HG03378 (cell line): ENCODE measurements around the gene FOXL1.

Source experiments
- ATAC-seq: cut with Tn5 transposase; IDR thresholded peaks from one replicate; pipeline ENCODE4 v1.9.1; 2021; ENCODE audit warnings: mild to moderate bottlenecking, moderate library complexity; ENCODE audit not compliant: unreplicated experiment

The FOXL1 gene

DNA sequence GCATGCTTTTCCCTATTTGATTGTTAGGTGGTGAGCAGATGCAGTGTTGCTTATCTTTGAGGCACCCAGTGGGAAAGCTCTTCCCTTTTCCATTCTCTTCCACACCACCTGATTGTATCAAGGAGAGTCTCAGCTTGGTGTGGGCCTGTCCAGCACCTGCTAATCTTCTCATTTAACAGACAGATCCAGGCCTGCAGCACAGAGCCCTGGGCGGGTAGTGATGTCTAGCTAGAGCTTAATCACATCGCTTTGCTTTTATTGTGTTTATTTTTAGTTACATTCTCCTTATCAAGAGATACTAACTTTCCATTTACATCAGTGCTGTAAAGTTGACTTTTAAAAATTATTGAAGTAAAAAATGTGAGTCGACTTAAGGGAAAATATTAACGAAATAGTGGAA lies 24.2 kb downstream of the FOXL1 start:
- no peak for ATAC-seq

DNA sequence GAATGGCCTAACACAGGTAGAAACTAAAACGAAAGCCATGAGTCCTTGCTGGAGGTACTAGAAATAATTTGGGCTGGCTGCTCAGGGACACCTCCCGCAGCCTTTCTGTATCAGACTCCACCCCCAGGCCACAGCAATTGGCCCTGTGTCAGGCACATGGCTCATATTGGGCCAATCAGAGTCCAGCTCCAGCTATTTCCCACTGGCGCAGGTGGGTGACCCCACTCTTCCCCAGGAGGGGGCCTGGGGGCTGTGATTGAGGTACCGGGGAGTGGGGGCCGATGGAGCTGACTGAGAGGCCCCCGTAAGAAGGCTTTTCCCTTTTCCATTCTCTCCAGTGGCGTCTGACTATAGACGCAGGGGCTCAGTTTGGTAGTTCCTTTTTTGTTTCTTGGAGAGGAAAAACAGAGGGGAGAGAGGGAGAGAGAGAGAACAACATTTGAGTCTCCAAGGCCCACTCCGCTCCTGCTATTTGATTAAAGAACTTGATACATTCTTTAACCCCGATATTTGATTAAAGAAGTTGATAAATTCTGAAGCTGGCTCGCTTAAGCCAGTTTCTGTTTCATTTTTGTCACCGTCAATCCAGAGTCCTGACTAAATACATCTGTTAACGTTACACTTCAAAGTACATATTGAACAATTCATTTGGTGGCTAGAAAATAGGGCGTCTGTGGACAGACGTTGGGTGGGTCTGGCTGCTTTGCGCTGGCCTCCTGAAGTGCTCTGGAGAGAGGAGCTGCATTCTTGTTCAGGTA lies 26.3 kb downstream of the FOXL1 start:
- ATAC-seq = no peak

DNA sequence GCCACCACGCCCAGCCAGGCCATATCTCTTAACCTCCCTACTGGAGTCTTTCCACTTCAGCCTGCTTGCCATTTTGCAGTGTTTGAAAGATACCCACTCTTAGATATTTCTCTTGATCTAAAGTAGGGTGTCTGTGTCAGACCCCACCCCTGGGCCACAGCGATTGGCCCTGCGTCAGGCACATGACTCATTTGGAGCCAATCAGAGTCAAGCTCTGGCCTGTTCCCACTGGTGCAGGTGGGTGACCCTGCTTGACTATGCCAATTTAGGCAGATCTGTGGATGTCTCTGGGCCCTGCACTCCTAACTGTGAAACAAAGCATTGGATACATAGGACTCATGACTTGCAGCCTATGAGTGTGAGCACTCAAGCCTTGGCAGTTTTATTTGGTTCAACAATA lies 27.6 kb downstream of the FOXL1 start:
- no peak for ATAC-seq

DNA sequence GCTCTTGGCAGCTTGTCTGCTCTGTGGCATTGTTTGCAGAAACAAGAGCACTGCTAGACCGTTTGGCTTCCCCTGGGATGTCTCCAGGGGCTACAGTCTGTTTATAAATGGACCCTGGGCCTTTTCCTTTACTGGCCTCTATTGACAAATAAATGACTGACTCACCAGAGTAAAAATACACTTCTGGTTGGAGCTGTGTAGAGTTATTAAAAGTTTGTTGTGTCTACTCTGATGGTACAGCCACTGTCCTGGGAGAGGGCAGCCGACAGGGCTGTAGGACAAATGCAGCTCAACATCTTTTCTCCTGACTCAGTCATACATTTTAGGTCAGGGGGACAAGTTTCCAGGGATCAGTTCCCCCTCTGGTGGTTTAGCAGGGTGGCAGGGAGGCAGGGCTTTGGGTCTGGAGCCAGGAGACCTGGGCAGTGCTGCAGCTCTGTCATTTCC lies 30.0 kb downstream of the FOXL1 start:
- no peak for ATAC-seq

DNA sequence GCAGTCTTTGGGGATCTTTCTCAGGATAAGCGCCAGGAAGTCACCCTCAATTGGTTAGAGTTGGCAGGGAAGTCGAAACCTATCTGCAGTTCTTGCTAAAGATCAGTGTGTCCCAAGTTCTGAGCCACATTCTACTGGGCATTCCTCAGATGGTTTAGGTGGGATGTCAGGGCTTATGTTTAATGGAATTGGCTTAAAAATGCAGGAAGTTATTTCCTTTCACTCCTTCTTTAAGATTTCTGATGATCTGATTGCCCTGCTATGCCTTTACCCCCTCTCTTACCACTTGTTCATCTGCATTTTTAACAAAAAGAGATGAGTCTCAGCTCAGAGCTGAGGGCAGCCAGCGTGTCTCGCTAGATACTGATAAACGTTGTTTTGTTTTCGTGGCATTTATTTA lies 30.8 kb downstream of the FOXL1 start:
- no peak for ATAC-seq

DNA sequence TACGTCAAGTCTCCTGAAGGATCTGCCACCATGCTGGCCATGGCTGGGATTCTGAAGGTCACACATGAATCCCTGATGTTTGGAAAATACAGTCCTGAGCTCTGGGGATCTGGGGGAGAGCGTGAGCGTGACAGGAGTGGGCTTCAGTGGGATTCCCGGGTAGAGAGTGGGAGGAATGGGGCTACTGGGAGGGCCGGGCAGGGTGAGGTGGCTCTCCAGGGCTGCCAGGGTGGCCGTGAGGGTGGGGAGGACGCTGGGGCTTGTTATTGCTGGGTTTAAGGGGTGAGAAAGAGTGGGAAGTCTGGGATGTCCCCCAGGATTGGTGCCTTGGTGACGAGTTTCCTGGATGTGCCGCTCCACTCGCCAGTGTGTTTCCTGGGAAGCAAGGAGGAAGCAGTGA lies 31.3 kb downstream of the FOXL1 start:
- no peak for ATAC-seq

DNA sequence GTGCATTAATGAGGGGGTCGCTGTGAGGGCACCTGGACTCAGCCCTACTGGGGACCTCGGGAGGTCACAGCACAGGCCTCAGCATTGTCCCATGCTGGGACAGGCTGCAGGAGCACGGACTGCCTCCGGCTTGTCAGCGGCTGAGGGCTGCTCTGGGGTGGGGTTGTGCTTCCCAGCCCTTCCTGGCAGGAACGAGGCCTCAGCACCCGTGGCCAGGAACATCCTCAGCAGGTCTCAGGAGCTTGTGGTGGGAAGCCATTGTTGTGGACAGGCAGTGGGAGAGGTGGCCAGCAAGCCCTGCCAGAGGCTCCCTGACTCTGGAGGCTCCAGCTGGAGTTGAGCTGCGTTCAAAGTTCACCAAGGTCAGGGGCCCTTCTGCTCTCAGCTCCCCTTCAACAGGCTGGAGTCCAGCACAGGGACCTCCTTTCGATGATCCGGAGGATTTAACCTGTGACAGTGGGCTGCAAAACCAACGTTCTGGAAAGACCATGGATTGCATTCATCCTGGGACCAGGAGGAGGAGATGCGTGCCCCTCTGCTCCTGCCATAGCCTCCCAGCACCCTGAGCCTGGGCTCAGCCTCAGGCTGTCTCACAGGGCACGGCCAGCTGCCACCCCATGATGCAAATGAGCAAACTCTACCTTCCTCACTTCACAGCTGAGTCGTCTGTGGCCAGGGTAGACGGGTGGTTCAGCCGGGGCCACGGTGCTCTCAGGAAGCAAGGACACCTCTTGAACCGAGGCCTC lies 32.6 kb downstream of the FOXL1 start:
- no peak for ATAC-seq

DNA sequence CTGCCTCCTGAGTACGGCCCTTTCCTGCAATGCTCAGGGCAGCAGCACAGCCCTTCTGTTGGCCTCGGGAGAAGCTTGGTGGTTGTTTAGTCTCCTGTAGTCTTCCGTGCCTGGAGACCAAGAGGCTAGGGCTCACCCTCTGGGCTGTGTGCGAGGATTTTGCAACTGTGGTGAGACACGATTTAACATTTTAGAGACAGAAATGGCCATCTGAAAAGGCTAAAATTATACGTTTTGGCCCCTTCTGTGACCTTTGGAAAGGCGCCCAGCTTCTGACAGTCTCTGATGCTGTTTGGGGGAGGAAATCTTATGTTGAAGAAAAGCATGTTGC lies 33.1 kb downstream of the FOXL1 start:
- no peak for ATAC-seq

DNA sequence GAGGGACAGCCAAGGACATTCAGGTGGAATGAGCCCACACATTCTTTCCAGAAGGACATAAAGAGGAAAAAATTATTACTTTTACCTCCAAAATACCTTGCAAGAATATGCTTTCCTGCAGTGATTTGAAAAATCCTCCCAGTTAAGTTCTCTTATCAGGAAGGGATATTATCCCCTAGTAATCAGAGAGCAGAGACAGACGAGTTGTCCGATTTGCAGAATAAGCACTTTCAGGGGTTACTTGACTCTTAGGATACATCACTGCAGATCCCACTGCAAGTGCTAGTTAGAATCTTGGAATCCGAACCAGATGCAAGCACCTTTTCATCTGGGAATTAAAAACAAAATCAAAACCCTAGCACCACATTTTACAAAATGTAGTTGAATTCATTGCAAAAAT lies 33.6 kb downstream of the FOXL1 start:
- no peak for ATAC-seq

DNA sequence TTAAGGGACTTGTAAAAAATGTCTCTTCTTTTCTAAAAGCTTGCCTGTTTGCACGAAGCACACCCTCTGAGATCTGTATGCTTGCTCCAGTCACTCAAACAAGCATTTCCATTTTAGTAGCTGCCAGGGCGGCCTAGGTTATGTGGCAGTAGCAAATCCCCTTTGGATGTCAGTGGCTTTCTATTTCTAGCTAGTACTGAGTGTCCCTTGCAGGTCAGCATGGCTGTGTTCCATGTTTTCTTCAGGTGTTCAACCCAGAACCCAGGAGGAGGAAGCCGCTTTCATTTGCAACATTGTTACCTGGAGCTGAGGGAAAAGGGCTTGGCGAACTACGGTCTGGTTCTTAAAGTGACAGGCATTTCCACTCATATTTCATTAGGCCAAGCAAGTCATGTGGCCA lies 36.4 kb downstream of the FOXL1 start:
- no peak for ATAC-seq

DNA sequence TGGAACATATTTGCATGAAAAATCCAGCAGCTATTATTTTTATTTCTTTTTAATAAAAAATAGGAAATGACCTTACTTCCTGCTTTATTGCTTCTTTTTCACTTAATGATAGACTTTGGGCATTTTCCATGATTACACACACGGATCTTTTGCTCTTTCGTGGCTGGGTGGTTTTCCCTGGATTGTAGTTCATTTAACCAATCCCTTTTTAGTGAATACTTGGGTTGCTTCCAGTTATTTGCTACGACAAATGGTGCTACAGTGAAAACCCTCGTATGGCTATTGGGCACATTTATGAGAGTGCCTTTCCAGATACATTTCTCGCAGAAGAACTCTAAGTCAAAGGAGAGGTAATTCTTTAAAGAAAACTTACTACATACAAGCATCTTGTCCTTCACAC lies 38.6 kb downstream of the FOXL1 start:
- no peak for ATAC-seq

DNA sequence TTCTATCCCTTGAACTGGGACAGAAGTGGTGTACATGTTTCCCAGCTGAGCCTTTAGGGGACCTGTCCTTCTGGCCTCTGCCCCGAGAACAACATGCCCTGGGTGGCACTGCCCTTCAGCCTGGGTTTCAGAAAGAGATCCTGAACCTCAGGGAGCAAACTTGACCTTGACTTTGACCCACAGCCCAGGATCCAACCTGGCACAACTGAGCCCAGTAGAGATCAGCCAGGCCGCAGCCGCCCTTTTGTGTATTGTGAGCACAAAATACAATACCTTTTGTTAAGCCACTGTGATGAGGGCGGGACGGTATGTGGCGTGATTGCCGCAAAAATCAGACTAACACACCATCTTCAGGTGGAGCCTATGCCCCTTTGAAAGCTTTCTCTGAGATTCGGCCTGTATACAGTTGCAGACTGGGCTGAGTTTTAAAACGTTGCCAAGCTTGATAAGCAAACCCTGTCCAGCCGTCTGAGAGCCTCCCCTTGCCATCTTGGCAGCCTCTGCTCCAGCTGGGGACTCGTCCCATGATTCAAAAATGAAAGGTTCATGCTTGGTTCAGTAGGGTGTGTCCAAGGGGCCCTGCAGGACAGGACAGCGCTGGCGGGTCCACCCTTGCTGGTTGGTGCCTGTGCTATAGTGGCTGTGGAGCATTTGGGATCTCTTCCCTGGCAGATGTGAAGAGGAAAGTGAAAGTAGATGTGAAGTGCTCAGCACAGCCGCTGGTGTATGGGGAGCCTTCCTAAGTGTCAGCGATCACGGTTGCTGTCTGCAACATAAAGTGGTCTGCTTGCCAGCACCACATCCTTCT lies 40.3 kb downstream of the FOXL1 start:
- no peak for ATAC-seq

DNA sequence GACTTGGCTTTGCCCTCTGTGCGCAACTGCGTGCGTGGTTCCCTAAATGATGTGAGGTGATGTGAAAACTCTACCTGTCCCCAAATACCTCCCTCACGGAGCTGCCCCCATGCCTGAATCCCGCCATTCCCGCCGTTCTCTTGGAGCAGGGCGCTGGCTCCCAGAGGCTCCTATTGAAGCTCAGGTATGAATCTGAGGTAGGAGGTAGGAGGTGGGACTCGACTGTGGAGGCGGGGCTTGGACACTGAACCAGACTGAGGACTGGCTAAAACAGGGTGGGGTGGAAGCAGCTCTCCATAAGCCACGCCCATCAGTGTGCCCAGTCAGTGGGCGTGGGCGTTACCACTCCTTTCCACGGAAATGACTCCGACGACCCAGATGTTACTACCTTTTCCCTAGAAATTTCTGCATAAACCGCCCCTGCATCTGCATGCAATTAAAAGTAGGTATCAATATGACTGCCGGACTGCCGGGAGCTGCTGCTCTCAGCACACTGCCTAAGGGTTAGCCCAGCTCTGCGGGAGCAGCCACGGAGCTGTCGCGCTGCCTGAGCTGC lies 41.0 kb downstream of the FOXL1 start:
- no peak for ATAC-seq

DNA sequence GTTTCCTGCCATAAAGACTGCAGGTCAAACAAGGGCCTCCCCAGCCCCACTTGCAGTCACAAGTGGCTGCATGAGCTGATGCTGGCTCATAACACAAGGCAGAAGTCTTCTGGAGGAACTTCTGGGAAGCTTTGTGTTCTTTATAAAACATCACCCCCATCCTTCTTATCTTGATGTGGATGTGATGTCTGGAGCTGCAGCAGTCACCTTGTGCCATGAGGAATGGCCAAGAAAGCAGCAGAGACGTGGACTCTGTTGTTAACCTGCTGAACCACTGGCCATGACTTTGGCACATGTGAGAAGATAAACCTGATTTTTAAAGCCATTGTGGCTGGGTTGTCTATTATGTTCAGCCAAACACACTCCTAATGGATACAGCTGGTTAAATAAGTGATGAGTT lies 41.8 kb downstream of the FOXL1 start:
- ATAC-seq = no peak

DNA sequence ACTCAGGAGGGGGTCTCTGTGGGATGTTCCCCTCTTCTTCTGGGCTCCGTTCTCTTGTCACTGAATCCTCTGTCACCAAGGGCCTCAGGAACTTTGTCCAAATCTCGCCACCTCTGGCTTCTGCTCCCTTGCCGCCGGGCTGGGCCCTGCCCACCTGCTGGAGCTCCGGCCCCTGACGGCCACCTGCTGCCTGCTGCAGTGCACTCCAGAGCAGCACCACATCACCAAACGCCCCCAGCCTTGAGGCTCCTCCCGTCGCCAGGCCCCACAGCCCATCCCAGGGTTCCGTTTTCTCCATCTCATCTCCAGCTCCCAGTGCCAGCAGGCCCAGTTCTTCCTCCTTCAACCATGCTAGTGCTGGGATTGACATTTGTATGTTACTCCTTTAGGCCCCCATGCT lies 43.6 kb downstream of the FOXL1 start:
- ATAC-seq = no peak

DNA sequence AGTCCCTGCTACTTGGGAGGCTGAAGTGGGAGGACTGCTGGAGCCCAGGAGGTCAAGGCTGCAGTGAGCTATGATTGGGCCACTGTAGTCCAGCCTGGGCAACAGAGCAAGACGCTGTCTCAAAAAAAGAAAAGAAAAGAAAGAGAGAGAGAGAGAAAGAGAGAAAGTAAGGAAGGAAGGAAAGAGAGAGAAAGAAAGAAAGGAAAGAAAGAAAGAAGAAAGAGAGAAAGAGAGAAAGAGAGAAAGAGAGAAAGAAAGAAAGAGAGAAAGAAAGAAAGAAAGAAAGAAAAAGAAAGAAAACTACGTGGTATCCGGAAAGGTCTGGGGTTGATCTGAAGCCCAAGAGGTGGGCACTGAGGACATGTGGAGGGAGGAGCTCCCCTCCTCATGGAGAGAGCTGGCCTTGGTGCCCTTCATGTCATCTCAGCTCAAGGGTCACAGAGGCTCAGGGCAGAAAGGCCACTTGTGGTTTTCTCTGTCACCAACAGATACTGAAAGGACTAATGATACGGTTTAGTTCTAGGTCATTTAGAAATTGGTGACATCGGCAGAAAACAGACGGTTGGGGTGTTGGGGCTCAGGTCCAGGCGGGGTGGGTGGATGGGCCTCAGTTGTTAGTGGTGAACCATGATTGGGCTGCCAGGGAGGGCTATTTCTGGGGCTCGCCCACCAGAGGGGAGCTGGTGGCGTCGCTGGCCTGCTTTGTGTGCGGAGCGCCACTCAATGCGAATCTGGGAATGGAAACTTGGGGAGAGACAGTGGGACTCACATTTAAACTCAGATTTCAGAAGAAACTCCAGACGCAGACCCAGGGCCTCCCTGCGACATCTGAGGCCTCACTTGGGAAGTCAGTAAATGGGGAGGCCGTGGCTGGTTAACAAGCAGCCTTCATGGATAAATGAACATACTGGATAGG lies 44.6 kb downstream of the FOXL1 start:
- no peak for ATAC-seq

DNA sequence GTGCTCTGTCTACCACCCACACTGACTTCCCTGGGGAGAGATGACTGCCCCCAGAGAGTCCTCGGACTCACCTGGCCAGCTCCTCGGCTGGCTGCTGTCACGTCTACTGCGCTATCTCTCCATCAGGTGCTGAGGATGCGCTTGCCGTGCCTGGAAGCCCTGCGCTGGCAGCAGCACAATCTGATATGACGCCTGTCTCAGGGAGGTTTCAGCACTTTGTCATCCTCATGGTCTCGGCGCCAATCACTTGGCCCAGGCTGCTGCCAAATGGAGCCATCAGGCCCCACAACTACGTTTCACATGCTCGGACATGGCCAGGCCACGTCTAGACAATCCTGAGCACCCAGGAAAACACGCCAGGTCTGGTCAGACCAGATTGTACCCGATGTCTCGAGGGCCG lies 46.7 kb downstream of the FOXL1 start:
- ATAC-seq = no peak

DNA sequence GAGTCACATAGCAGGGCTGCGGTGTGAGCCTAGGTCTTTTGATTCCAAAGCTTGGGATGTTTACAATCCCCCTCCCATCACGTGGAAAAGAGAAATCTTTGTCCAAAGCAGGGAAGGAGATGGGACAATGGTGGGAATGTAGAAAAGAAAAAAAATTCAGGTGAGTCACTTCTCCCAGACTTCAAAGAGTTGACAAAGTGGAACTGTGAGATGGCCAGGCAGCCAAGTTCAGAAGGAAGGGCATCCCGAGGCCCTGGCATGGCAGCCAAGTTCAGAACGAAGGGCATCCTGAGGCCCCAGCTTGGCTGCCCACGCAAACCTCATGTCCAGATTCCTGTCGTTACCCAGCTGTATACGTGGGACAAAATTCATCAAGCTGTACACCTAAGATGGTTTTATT lies 47.5 kb downstream of the FOXL1 start:
- ATAC-seq = no peak

DNA sequence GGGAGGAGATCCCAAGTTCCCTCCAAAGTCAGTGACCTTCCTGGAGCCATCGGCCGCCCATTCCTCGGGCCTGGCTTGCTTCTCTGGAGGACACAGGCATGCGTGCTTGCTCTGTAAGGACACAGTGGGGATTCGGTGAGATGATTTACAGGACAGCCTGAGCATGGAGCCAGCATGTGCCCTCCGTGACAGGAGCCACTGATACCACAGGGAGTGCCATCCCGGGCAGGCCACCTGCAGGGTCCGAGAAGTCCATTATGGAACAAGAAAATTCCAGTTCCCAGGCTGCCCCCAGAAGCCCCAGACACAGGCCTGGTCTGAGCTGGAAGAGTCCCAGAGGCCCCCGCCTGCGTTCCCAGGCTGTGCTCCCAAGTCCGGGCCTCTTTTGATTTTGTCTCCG lies 47.9 kb downstream of the FOXL1 start:
- ATAC-seq = no peak

DNA sequence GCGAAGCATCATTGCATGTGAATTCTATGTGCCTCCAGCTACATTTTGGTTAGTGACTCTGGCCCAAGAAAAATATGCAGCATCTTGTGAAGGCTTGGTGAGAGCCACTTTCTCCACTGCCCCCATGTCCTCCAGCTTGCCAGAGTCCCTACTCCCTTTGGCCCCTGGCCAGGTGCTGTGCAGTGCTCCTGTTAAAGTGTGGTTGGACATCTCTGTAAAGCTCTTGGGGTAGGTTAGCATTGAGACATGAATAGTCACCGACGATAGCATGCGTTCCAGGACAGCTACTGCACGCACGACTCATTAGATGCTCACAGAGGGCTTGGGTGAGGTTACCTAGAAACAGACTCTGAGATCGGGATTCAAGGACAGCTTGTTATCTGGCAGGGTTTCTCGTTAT lies 48.6 kb downstream of the FOXL1 start:
- ATAC-seq = no peak

DNA sequence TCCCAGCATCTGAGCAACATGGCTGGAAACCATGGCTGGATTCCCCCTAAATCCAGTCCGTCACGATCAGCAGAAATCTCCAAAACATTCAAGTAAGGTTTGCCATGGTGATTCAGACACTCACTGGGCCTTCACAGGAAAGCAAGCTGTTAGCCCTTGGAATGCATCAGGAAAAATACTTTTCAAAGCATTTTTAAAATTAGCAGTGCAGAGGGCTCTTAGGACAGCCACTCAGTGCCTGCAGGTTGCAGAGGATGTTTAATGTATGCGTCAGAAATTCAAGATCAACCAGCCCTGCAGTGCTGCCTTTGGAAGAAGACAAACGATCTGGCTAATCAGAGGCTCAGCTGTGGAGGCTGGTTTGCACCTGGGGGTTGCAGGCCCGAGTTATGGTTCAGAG lies 50.3 kb downstream of the FOXL1 start:
- no peak for ATAC-seq
